Epithelial cell of proximal tubule (primary cell): Measurements from ENCODE around the gene POPDC2. TPM values are rescaled to one million over a fixed set of nuclear protein-coding genes. Genes with fewer than 3 reads are reported as not detected.

Experiments used
- DNase-seq: peaks from one replicate; pipeline ENCODE4 v3.0.0-alpha.2; 2011; ENCODE audit warnings: low read depth
- H3K4me3 ChIP-seq: 2 replicates; pipeline ENCODE4 v1.5.1; 2011; ENCODE audit warnings: low read depth, mild to moderate bottlenecking, low read length
- total RNA-seq: library from RNA; depleted of rRNA; stranded (reverse); fragments of >200 nt; gene quantifications from 2 replicates; pipeline ENCODE4 v1.2.3, GENCODE V29; 2015
- TF ChIP-seq, protein P1 (sequence below): conservative IDR thresholded peaks from 2 replicates; pipeline ENCODE4 v1.5.1; 2012; ENCODE audit warnings: low read depth, mild to moderate bottlenecking, low read length

POPDC2 gene
- total RNA-seq, 1 donor from 2014 or later: 0.06 TPM

DNA sequence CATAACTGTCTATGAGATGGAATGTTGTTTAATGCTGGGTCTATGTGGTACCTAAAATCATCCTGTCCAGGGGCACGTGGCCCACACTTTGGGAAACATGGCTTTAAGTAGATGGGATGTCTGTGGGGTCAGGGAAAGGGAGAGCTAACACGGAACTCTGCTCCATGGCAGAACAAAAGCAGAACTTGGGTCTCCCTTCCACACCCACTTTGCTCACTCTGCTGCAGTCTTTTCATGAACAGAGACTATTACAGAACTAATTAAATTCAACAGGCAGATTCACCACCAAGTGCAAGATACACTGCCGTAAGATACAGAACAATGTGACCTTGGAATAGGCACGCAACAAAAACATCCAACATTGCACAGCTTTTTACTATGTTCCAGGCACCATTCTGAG is 28.2 kb downstream of the POPDC2 start:
- no peak for DNase-seq
- no peak overlapping the region for H3K4me3 ChIP-seq
- TF ChIP-seq, protein P1, sequence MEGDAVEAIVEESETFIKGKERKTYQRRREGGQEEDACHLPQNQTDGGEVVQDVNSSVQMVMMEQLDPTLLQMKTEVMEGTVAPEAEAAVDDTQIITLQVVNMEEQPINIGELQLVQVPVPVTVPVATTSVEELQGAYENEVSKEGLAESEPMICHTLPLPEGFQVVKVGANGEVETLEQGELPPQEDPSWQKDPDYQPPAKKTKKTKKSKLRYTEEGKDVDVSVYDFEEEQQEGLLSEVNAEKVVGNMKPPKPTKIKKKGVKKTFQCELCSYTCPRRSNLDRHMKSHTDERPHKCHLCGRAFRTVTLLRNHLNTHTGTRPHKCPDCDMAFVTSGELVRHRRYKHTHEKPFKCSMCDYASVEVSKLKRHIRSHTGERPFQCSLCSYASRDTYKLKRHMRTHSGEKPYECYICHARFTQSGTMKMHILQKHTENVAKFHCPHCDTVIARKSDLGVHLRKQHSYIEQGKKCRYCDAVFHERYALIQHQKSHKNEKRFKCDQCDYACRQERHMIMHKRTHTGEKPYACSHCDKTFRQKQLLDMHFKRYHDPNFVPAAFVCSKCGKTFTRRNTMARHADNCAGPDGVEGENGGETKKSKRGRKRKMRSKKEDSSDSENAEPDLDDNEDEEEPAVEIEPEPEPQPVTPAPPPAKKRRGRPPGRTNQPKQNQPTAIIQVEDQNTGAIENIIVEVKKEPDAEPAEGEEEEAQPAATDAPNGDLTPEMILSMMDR: no peak

DNA sequence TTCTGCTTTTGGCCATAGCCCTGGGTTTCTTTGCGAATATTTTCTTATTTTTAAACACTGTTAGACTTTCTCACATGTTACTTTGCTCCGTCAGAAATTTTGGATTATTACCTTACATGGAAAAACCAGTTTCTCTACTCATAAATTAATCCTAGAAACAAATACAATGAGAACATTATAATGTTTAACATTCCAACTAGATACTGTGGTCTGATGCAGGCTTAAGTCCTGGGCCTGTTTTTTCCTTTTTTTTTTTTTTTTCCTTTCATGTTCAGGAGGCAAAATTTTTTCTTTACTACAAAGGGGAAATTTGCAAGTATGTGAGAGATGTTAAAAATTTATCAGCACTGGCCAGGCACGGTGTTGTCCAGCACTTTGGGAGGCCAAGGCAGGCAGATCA is 28.9 kb downstream of the POPDC2 start:
- TF ChIP-seq, protein P1: no peak
- DNase-seq: no peak
- H3K4me3 ChIP-seq: no peak overlapping the region

DNA sequence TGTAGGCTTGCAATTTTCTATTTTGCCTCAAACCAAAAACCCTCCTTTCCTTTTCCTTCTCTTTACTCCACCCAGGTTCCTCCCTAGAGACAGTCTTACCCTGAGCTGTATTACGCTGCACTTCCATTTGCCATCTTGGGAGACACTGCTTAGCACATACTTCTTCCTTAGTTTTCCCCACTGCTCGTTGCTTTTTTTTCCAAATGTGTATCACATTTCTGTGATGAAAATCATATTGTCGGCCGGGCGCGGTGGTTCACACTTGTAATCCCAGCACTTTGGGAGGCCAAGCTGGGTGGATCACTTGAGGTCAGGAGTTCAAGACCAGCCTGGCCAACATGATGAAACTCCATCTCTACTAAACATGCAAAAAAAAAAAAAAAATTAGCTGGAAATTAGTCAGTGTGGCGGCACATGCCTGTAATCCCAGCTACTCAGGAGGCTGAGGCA is 29.5 kb downstream of the POPDC2 start:
- TF ChIP-seq, protein P1: no peak
- H3K4me3 ChIP-seq: no peak overlapping the region
- no peak for DNase-seq

DNA sequence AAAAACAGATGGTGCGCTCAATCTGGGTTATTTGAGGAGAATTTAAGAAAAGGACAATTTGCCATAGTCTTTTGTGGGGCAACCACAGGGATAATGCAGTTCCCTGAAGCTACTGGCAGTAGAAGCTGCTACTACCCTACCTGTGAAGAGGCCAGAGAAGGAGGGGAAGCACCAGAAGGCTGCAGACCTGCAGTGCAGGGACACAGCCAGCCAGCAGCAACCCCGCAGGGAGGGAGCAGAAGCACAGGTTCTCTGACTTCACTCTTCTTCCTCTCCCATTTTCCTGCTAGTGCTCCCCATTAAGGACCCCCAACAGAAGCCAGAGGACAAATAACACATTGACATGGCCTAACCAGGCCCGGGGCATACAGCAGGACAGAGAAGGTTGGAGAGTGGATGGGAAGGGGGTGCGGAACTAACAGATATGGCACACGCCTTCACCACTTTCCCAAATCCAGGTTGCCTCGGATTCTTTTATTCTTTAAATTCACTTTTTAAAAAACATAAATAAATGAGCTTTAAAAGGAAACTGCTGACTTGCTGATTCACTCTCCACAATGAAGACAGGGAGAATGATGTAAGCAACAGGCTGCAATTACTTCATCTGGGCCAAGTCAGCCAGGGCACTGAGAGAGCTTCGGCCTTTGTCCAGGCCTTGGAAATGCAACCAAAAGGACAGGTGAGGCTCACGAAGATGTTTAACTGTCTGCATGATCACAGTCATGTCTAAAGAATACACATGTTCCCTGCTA is 30.1 kb downstream of the POPDC2 start:
- DNase-seq: no peak
- no peak overlapping the region for H3K4me3 ChIP-seq
- TF ChIP-seq, protein P1: no peak

DNA sequence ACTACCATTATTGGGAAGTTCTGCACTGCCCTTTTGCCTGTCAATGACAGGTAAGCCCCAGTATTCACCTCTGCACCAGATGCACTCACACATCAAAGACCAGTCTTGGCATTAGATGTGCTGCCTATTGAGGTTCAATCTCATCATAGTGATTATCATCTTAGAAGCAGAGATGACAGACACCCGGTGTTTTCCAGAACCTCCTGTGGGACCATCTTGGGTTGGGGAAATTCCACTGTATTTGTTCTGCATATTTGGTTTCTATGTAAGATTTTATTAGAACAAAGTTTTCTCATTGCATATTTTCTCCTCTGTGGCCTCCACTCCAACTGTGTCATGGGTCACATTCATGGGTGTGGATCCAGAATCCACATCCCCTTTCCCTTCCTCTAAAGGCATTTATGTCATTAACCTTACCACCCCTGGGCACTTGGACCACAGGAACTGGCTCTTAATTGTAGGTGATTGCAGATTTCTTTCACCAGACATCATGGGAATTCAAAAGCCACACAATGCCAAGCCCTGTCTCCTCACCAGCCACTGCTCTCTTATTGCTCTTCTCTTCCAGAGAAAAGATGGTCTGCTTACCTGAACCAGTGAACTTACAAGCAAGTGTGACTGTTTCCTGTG is 31.5 kb downstream of the POPDC2 start:
- no peak overlapping the region for H3K4me3 ChIP-seq
- DNase-seq: no peak
- TF ChIP-seq, protein P1: no peak

DNA sequence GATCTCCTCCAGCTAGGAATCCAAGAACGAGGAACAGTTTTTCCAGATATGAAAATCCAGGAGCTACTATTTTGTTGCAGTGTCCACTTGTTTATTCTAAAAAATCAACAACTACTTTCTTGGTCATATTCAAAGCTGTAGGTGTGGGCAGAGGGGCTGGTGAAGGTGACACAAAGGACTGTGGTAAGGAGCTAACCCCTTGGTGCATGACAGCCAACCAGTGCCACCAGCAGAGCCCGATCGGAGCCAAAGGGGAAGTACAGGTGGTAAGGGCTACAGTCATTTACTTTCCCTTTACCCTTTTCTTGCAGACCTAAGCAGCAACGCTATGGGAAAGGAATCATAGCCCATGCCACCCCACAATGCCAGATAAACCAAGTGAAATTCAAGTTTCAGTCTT is 32.0 kb downstream of the POPDC2 start:
- DNase-seq: no peak
- TF ChIP-seq, protein P1: no peak
- no peak overlapping the region for H3K4me3 ChIP-seq
